Skeletal muscle tissue (tissue), 4 donors: ENCODE data around the gene FBXO28. TPM values are rescaled to one million over a fixed set of nuclear protein-coding genes. Genes with fewer than 3 reads are reported as not detected.
"Not testable (repeated sequence)": the region's sequence is repeated elsewhere in the genome, so short reads cannot be mapped to it uniquely, and the experiment has no call there.

Experiments used
- H3K27ac ChIP-seq: one replicate; pipeline ENCODE4 v1.7.0; 2013; ENCODE audit warnings: mild to moderate bottlenecking, low read depth, low read length, inconsistent platforms
- H3K27me3 ChIP-seq, 3 donors: one replicate each; pipeline ENCODE4 v1.7.0; 2013; ENCODE audit warnings: low read length in 3 of 3; ENCODE audit not compliant: control insufficient read depth in 3 of 3, insufficient read depth in 3 of 3
- H3K36me3 ChIP-seq, 3 donors: one replicate each; pipeline ENCODE4 v1.7.0; 2013; ENCODE audit warnings: low read length in 3 of 3; ENCODE audit not compliant: control insufficient read depth in 3 of 3, insufficient read depth in 3 of 3
- H3K4me1 ChIP-seq, 3 donors: one replicate each; pipeline ENCODE4 v1.7.0; 2013; ENCODE audit warnings: low read length in 3 of 3, mild to moderate bottlenecking in 3 of 3; ENCODE audit not compliant: control insufficient read depth in 3 of 3, insufficient read depth in 3 of 3
- H3K4me3 ChIP-seq, 3 donors: one replicate each; pipeline ENCODE4 v1.7.0; 2013; ENCODE audit warnings: low read length in 3 of 3
- H3K9ac ChIP-seq, 3 donors: one replicate each; pipeline ENCODE4 v1.7.0; 2013; ENCODE audit warnings: low read length in 3 of 3, mild to moderate bottlenecking in 3 of 3, moderate library complexity in 2 of 3, low read depth in 1 of 3
- H3K9me3 ChIP-seq, 3 donors: one replicate each; pipeline ENCODE4 v1.7.0; 2013; ENCODE audit warnings: low read length in 3 of 3; ENCODE audit not compliant: control insufficient read depth in 3 of 3
- total RNA-seq: library from RNA; depleted of rRNA; stranded (reverse); fragments of >200 nt; gene quantifications from one replicate; pipeline ENCODE4 v1.2.3, GENCODE V29; 2014
- donor health status: Osteomylitis.

Gene FBXO28
- total RNA-seq, 1 donor from 2014 or later: 19.3 TPM

- Histone ChIP-seq H3K27me3 (no peaks in the 10 kb centered on the region), H3K4me3 (no peak overlapping the region), H3K9ac (no peak overlapping the region), H3K9me3 (no peaks in the 10 kb centered on the region), H3K4me1 (no peaks in the 10 kb centered on the region), H3K27ac (no peak overlapping the region), H3K36me3 (peaks cover 4 to 15% (median 12%) of the 10 kb centered on the region in 3 donors)
These were observed 79.5 kb downstream of the FBXO28 start for GRCh38 chr1:224193319-224193966.

DNA sequence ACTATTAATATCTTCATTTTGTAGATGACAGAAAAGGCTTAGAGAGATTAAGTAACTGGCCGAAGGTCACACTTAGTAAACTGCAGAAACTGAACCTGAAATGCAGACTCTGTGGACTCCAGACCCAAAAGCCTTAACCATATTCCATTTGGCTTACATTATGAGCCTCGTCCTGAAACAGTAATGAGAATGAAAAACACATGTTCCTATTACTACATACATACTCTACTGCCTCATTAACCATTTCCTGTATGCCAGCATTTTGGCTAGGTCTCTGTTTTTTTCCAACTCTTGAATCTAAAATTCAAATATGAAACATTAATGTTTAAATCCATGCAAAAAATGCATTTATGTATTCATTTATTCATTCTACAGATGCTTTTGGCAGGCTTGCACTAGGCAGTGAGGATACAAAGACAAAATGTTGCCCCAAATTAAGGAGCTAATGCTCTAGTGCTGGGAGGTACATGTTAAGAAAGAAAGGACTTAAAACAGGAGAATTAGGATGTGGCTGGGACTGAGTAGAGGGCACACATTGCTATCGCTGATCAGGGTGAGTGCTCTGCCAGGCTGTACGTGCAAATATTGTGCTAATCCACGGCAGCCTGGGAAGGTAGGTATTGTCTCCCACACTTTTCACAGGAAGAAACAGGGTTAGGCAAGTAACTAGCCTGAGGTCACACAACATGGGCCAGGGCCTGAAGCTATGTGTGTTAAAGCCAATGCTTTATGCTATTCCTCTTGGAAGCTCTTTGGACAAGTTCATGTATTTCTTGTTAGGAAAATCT is 83.1 kb downstream of the FBXO28 start:
- no peaks in the 10 kb centered on the region for H3K4me1 ChIP-seq
- no peaks in the 10 kb centered on the region for H3K27me3 ChIP-seq
- H3K9me3 ChIP-seq: no peaks in the 10 kb centered on the region
- H3K27ac ChIP-seq: no peak overlapping the region
- H3K4me3 ChIP-seq: no peak overlapping the region
- H3K9ac ChIP-seq: no peak overlapping the region
- H3K36me3 ChIP-seq: peaks cover 4 to 9% (median 8%) of the 10 kb centered on the region in 3 donors

DNA sequence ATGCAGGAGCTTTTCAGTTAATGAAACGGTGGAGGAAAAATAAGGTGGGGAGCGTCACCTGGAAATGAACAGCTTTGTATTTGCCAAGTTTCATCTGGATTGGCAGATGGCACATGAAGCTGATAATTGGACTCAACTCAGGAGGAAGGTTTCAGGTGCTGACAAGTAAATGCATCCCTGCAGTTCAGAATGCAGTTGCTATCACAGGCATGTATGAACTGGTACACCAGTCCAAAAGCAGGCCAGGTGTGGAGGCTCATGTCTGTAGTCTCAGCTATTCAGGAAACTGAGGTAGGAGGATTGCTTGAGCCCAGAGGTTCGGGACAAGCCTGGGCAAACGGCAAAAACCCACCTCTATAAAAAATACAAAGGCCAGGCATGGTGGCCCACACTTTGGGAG is 84.7 kb downstream of the FBXO28 start:
- no peaks in the 10 kb centered on the region for H3K9me3 ChIP-seq
- no peak overlapping the region for H3K27ac ChIP-seq
- H3K9ac ChIP-seq: no peak overlapping the region
- H3K4me1 ChIP-seq: peaks cover 1 to 3% (median 2%) of the 10 kb centered on the region in 3 donors
- no peaks in the 10 kb centered on the region for H3K36me3 ChIP-seq
- H3K27me3 ChIP-seq: no peaks in the 10 kb centered on the region
- no peak overlapping the region for H3K4me3 ChIP-seq

GRCh38 chr1:224199679-224200078 is 85.8 kb downstream of the FBXO28 start:
- peaks cover 6 to 10% (median 7%) of the 10 kb centered on the region in 3 donors for H3K4me1 ChIP-seq
- no peak overlapping the region for H3K27ac ChIP-seq
- no peak overlapping the region for H3K9ac ChIP-seq
- no peaks in the 10 kb centered on the region for H3K27me3 ChIP-seq
- H3K4me3 ChIP-seq: no peak overlapping the region
- H3K36me3 ChIP-seq: no peaks in the 10 kb centered on the region
- no peaks in the 10 kb centered on the region for H3K9me3 ChIP-seq

DNA sequence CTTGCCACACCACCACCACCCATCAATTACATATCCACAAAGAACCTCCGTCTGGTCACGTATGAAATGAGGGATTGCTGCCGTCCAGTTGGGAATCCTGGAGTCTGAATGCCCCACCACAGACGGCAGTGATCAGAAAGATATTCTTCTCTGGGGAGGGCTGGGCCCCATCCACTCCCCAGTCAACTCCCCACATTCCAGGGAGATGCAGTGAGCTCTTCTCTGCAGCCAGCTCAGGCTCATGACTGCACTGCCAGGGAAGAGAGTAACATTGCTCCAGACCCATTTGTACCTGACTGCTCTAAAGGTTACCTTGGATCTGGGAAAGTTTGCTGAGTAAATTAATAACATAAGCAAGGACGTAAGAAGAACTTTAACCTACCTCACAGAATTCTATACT is 87.5 kb downstream of the FBXO28 start:
- H3K36me3 ChIP-seq: no peaks in the 10 kb centered on the region
- no peak overlapping the region for H3K27ac ChIP-seq
- H3K27me3 ChIP-seq: no peaks in the 10 kb centered on the region
- H3K4me1 ChIP-seq: peaks cover 14 to 17% (median 15%) of the 10 kb centered on the region in 3 donors
- H3K9ac ChIP-seq: no peak overlapping the region
- no peaks in the 10 kb centered on the region for H3K9me3 ChIP-seq
- no peak overlapping the region for H3K4me3 ChIP-seq

GRCh38 chr1:224201853-224202252 is 87.9 kb downstream of the FBXO28 start:
- Histone ChIP-seq H3K36me3 (no peaks in the 10 kb centered on the region), H3K4me3 (no peak overlapping the region), H3K4me1 (peaks cover 14 to 17% (median 15%) of the 10 kb centered on the region in 3 donors), H3K9me3 (no peaks in the 10 kb centered on the region), H3K27me3 (no peaks in the 10 kb centered on the region), H3K27ac (no peak overlapping the region), H3K9ac (no peak overlapping the region)

DNA sequence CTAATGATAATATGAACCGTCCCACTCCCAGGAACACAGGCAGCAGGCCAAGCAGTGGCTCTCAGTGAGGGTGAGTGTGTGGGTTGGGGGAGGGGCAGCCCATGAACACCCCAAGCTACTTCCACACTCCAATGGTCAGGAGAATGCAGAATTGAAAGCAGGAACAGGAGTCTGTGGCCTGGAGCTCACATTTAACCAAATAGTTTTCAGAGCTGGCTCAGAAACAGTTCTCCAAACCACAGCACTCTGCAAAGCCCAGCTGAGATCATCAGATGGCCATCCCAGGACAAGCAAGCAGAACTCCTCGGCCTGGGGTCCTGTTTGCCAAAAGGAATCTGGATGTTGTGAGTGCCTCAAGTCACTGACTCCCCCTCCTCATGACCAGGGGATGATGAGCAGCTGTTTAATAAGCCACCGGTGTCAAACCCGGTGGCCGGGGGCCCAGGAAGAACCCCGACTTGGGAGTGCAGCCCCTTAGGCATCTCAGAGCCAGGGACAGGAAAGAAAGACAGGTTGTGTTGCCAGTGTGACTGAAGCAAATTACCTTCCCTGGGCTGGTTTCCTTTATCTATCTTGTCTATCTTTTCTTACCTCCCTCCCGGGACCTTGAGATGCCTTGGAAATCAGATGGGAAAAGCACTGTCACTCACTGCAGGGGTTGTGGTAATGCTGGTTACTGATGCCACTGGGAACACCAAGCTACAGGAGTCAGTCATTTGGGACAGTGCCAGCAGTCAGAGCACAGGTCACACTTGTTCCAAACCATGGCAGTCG is 89.5 kb downstream of the FBXO28 start:
- H3K36me3 ChIP-seq: no peaks in the 10 kb centered on the region
- no peak overlapping the region for H3K4me3 ChIP-seq
- H3K4me1 ChIP-seq: peaks cover 14 to 17% (median 15%) of the 10 kb centered on the region in 3 donors
- no peaks in the 10 kb centered on the region for H3K9me3 ChIP-seq
- H3K27ac ChIP-seq: peak overlapping the region; percentile 46
- no peak overlapping the region for H3K9ac ChIP-seq
- no peaks in the 10 kb centered on the region for H3K27me3 ChIP-seq

DNA sequence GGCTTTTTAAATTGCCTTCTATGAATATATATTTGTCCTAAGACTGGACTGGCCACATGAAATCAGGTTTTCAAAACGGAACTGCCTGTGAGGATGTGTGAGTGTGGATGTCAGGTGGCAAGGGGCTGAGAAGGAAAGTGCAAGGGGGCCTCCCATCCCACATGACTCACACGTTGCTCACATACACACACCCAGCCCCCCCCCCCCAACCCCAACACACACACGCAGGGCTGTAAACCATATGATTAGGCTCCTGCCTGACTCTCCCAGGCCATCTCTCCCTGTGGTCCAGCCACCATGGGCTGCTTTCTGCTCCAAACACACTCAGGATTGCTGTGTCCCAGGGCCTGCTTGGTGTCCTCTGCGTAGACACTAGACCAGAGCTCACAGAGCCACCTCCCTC is 91.5 kb downstream of the FBXO28 start:
- Histone ChIP-seq H3K9me3 (no peaks in the 10 kb centered on the region), H3K27ac (peak overlapping the region; percentile 40), H3K9ac (peak overlapping the region in 1 of 3 donors; percentile 43), H3K4me1 (peaks cover 15 to 19% (median 16%) of the 10 kb centered on the region in 3 donors), H3K36me3 (no peaks in the 10 kb centered on the region), H3K4me3 (peak overlapping the region in 1 of 3 donors; percentile 41), H3K27me3 (no peaks in the 10 kb centered on the region)

- not testable (repeated sequence) for H3K9me3 ChIP-seq, H3K9ac ChIP-seq, H3K36me3 ChIP-seq, H3K27me3 ChIP-seq, H3K4me3 ChIP-seq, H3K27ac ChIP-seq
- peaks cover 16 to 19% (median 19%) of the 10 kb centered on the region in 3 donors for H3K4me1 ChIP-seq
These were observed 92.1 kb downstream of the FBXO28 start for GRCh38 chr1:224205931-224206538.
